ENCODE measurements around the gene FAM184B.

FAM184B gene

DNA sequence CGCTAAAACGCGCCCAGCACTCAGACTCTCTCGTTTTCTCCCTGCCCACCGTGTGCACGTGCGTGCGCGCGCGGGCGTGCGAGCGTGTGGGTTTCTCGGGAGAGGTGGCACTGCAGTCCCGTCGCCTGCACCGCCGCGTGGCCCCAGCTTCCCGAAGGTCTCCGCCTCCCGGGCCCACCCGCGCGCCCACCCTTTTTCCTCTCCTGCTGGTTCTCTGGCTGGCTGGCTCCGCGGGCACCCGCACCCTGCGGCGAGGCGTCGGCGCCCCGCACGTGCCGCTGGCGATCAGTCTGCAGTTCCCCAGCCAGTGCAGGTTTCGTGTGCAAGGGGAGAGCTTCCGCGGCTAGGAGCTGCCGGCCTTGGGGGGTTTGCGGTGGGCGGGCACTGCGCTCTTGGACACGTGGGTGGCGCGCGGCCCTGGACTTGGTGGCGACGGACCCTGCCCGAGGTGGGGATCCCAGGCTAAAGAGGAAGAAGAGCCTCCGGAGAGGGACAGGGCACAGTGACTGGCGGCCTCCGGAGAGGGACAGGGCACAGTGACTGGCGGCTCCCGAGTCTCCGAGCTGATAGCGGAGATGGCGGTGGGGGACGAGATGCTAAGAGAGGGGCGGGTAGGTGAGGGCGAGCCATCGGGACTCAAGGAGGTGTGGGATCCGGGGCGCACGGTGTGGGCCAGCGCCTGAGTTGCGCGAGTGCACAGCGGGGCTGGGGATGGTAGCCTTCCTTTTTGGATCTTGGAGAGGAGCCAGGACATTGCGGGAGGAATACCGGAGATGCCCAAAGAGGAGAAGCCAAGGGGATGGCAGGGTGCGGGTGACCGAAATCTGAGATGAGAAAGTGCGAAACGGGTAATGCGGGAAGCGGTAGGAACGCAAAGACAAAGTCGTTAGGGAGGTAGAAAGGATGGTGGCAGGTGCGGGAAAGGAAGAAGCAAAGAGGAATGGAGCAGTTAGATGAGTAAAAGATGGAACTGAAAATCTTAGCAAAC lies at the start of gene FAM184B:
FAM184B (minus strand) TSS at position 322 of the 988 bp plus-strand sequence. CDS start 322 bp downstream, outside the sequence.
- DNase-seq (ENCODE audit: low spot score) = no peak

- DNase-seq (ENCODE audit: low spot score) = no peak
Observed at GRCh38 chr4:17823871-17824669, 42.6 kb upstream of the FAM184B start.

DNA sequence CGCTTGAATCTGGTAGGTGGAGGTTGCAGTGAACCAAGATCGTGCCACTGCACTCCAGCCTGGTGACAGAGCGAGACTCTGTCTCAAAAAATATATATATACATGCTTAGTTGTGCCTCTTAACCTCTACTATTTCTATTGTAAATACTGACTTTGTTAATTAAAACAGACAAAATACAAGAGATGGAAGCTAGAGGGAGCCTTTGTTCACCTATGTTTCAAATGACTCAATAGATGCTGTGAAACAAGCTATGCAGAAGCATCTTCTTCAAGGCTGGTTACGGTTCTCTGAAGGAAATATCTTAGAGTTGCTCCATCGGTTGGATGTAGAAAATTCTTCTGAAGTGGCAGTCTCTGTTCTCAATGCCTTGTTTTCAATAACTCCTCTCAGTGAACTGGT lies 35.6 kb upstream of the FAM184B start:
- peak; percentile 42 for DNase-seq (ENCODE audit: low spot score)

- no peak for DNase-seq (ENCODE audit: low spot score)
Observed at GRCh38 chr4:17816142-17816541, 34.7 kb upstream of the FAM184B start.

GRCh38 chr4:17814140-17814539 lies 32.7 kb upstream of the FAM184B start:
- no peak for DNase-seq (ENCODE audit: low spot score)

GRCh38 chr4:17812801-17813200 lies 31.4 kb upstream of the FAM184B start:
- no peak for DNase-seq (ENCODE audit: low spot score)

DNA sequence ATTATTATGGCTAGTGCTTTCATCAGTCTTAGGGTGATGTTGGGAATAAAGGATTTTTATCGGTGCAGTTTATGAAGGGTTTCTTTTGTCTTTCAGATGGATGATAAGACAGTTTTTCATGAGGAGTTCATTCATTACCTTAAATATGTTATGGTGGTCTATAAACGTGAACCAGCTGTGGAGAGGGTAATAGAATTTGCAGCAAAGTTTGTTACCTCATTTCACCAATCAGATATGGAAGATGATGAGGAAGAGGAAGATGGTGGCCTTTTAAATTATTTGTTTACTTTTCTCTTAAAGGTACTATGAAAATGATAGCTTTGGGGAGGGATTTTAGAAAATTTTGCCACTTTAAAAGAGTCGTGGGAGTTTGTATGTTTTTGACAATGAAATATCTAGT lies 30.7 kb upstream of the FAM184B start:
- no peak for DNase-seq (ENCODE audit: low spot score)

GRCh38 chr4:17811078-17811603 lies 29.7 kb upstream of the FAM184B start:
- DNase-seq (ENCODE audit: low spot score) = peak; percentile 9

- DNase-seq (ENCODE audit: low spot score) = peak; percentile 97
Observed at GRCh38 chr4:17810260-17811077, 29.0 kb upstream of the FAM184B start, which contains the start of the genes DCAF16 and NCAPG. TSS of gene DCAF16 (minus strand) at chr4:17810757. CDS start at chr4:17804141, 6,616 bp downstream. TSS of gene NCAPG (plus strand) at chr4:17810979. CDS start at chr4:17811078, 99 bp downstream.

DNA sequence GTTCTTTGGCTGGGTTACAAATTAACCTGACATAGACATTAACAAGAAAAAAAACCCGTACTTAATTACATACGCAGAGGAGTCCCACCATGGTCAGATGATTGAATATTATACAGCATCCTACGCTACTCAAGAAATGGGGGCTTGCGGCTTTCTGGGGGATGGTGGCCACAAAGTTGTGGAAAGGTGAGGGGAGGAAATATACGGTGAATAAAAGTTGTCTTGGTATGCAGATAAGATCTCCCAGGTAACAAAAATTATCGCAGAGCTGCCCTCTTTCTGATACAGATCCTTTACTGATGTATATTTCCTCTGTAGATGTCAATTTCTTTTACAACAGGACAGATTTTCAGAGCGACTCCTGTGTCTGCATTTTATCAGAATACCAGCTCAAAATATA lies 28.2 kb upstream of the FAM184B start:
- DNase-seq (ENCODE audit: low spot score) = no peak

DNA sequence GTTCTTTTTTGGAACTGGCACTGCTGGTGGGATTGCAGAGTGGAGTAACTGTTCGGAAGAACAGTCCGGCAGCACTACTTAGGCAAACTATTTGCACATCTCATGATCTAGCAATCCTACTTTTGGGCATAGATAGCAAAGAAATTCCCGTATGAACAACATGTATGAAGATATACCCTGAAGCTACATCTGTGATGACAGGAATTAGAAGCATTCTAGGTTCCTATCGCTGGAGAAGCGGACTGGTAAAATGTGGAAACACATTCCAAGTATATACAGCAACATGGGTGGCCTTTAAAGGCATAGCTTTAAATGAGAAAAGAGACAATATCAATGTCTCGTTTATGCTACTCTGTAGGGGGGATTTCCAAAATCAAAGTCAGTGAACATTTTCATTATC lies 26.0 kb upstream of the FAM184B start:
- no peak for DNase-seq (ENCODE audit: low spot score)

- DNase-seq (ENCODE audit: low spot score) = no peak
Observed at GRCh38 chr4:17805580-17806155, 24.2 kb upstream of the FAM184B start.

DNA sequence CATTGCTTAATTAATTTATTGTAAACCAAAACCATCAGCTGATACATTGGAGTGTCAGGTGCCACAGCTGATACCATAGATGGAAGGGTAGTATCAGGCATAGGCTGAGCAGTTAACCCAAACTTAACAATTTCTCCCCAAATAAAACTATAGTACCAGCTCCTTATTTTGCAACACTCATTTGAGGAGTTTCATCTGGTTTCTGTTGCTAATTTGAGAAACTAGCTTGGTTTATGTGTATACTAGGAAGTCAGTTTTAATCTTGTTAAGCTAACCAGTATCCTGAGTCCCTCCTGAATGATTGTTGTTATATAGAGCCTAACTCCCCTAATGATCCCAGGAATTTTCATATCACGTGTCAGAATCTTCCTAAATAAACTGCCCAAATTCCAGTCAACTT lies 16.4 kb upstream of the FAM184B start:
- DNase-seq (ENCODE audit: low spot score) = no peak

- DNase-seq (ENCODE audit: low spot score) = no peak
Observed at GRCh38 chr4:17794730-17795129, 13.3 kb upstream of the FAM184B start.

DNA sequence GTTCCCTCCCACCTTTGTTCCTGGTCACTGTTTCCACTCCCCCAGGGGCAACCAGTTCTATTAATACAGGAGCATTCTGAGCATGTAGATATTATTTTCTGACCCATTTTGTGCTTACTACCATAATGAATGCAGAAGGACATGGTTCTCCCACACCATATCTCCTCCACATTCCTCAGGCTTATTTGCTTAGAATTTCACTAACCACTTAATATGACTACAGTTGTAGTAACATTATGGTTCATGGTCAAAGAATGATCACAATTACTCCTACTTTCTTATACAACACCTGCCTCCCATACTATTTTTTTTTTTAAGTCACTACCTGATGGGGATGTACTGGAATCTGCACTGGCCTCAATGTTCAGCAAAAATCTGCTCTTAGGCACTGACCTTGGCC lies 7.5 kb upstream of the FAM184B start:
- DNase-seq (ENCODE audit: low spot score) = no peak

DNA sequence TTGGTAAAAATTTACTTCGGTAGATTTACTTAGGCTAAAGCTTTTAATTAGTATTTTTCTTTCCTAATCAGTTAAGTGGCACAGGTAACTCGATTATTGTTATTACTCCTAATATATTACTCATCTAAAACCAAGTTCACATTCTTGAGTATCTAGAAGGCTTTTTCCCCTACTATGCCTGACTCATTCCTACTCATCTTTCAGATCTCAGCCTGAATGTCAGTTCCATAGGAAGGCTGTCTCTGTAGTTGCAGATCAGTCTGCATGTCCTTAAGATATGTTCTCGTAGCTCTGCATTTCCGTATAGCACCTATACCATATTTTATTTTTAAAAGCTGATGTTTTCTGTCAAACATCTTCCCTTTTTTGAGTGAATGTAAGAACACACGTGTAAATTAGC lies 5.9 kb upstream of the FAM184B start:
- no peak for DNase-seq (ENCODE audit: low spot score)

- no peak for DNase-seq (ENCODE audit: low spot score)
Observed at GRCh38 chr4:17786567-17786966, 5.1 kb upstream of the FAM184B start.

GRCh38 chr4:17785858-17786257 lies 4.4 kb upstream of the FAM184B start:
- DNase-seq (ENCODE audit: low spot score) = no peak

GRCh38 chr4:17780501-17781299 lies 721 bp downstream of the FAM184B start:
- no peak for DNase-seq (ENCODE audit: low spot score)

DNA sequence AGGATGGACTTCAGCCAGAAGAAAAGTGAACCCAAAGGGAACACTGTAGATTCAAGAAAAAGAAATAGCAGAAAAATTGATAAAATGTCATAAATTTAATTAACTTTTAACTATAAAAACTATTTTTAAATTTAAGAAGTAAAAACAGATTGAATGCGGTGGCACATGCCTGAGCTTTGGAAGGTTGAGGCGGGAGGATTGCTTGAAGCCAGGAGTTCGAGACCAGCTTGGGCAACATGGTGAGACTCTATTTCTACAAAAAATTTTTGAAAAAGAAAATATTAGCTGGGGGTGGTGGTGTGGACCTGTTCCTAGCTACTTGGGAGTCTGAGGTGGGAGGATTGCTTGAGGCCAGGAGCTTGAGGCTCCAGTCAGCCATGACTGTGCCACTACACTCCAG lies 3.0 kb downstream of the FAM184B start:
- DNase-seq (ENCODE audit: low spot score) = no peak
